MM.1S (cell line): ENCODE results near the gene H1-8.

Source experiments
- CTCF ChIP-seq: fragments of 300-600 bp; sonication (generic); IDR thresholded peaks from 2 replicates; pipeline ENCODE4 v1.5.1; 2016; ENCODE audit warnings: antibody characterized with exemption, low read length, mixed read lengths
- EZH2phosphoT487 ChIP-seq: fragments of 300-600 bp; sonication (generic); IDR thresholded peaks from 2 replicates; pipeline ENCODE4 v1.6.1; 2018; ENCODE audit warnings: antibody characterized with exemption, low read length

GRCh38 chr3:129522953-129523352 lies 20.0 kb upstream of the H1-8 start:
- TF ChIP-seq CTCF = no peak
- no peak for TF ChIP-seq EZH2phosphoT487
